IPS-20b (cell line): ENCODE data around the gene HIKESHI.

Experiments used
- H3K27ac ChIP-seq: one replicate; pipeline ENCODE4 v1.5.1; 2013; ENCODE audit warnings: low read length
- H3K27me3 ChIP-seq: 2 replicates; pipeline ENCODE4 v1.6.1; 2013; ENCODE audit warnings: mild to moderate bottlenecking, low read length, inconsistent platforms; ENCODE audit not compliant: insufficient read depth
- H3K36me3 ChIP-seq: 2 replicates; pipeline ENCODE4 v1.6.1; 2013; ENCODE audit warnings: low read depth, mild to moderate bottlenecking, inconsistent platforms, low read length, moderate library complexity; ENCODE audit not compliant: insufficient read depth
- H3K4me1 ChIP-seq: 2 replicates; pipeline ENCODE4 v1.6.1; 2013; ENCODE audit warnings: mild to moderate bottlenecking, control low read depth, inconsistent platforms, low read length, moderate library complexity; ENCODE audit not compliant: insufficient read depth
- H3K4me3 ChIP-seq: 2 replicates; pipeline ENCODE4 v1.5.1; 2013; ENCODE audit warnings: mild to moderate bottlenecking, low read length, inconsistent platforms
- H3K9ac ChIP-seq: 2 replicates; pipeline ENCODE4 v1.6.1; 2013; ENCODE audit warnings: low read depth, mild to moderate bottlenecking, inconsistent platforms, low read length, moderate library complexity
- H3K9me3 ChIP-seq: 2 replicates; pipeline ENCODE4 v1.6.1; 2013; ENCODE audit warnings: mild to moderate bottlenecking, low read depth, low read length, inconsistent platforms; ENCODE audit not compliant: insufficient read depth

Gene HIKESHI

GRCh38 chr11:86360775-86361395 is 58.8 kb downstream of the HIKESHI start:
- H3K9ac ChIP-seq = no peak overlapping the region
- H3K4me3 ChIP-seq = no peak overlapping the region
- peaks cover 12% of the 10 kb centered on the region for H3K9me3 ChIP-seq
- no peaks in the 10 kb centered on the region for H3K27me3 ChIP-seq
- H3K36me3 ChIP-seq = no peaks in the 10 kb centered on the region
- peaks cover 9% of the 10 kb centered on the region; the same call in 1 of the 2 replicates for H3K4me1 ChIP-seq
- H3K27ac ChIP-seq = no peak overlapping the region

GRCh38 chr11:86363424-86363823 is 61.4 kb downstream of the HIKESHI start:
- Histone ChIP-seq H3K9ac (no peak overlapping the region), H3K27ac (no peak overlapping the region), H3K36me3 (no peaks in the 10 kb centered on the region), H3K9me3 (peaks cover 12% of the 10 kb centered on the region), H3K4me3 (no peak overlapping the region), H3K4me1 (no peaks in the 10 kb centered on the region; the same call in 1 of the 2 replicates), H3K27me3 (no peaks in the 10 kb centered on the region)

- no peak overlapping the region for H3K9ac ChIP-seq
- H3K27me3 ChIP-seq = no peaks in the 10 kb centered on the region
- H3K27ac ChIP-seq = no peak overlapping the region
- no peaks in the 10 kb centered on the region for H3K36me3 ChIP-seq
- H3K4me3 ChIP-seq = no peak overlapping the region
- no peaks in the 10 kb centered on the region for H3K4me1 ChIP-seq
- H3K9me3 ChIP-seq = peaks cover 12% of the 10 kb centered on the region
Measured at GRCh38 chr11:86365546-86365945, 63.5 kb downstream of the HIKESHI start.

GRCh38 chr11:86369668-86370067 is 67.6 kb downstream of the HIKESHI start:
- Histone ChIP-seq H3K9ac (no peak overlapping the region), H3K9me3 (no peaks in the 10 kb centered on the region), H3K27ac (no peak overlapping the region), H3K4me3 (no peak overlapping the region), H3K36me3 (no peaks in the 10 kb centered on the region), H3K4me1 (no peaks in the 10 kb centered on the region), H3K27me3 (no peaks in the 10 kb centered on the region)

GRCh38 chr11:86370171-86370570 is 68.1 kb downstream of the HIKESHI start:
- H3K9ac ChIP-seq = no peak overlapping the region
- H3K27me3 ChIP-seq = no peaks in the 10 kb centered on the region
- H3K4me1 ChIP-seq = no peaks in the 10 kb centered on the region
- no peaks in the 10 kb centered on the region for H3K9me3 ChIP-seq
- H3K27ac ChIP-seq = no peak overlapping the region
- H3K36me3 ChIP-seq = no peaks in the 10 kb centered on the region
- no peak overlapping the region for H3K4me3 ChIP-seq

GRCh38 chr11:86370922-86371594 is 69.0 kb downstream of the HIKESHI start:
- no peak overlapping the region for H3K27ac ChIP-seq
- H3K4me3 ChIP-seq = no peak overlapping the region
- no peaks in the 10 kb centered on the region for H3K36me3 ChIP-seq

GRCh38 chr11:86372041-86372440 is 70.0 kb downstream of the HIKESHI start:
- H3K9me3 ChIP-seq = no peaks in the 10 kb centered on the region
- H3K4me3 ChIP-seq = no peak overlapping the region
- H3K4me1 ChIP-seq = no peaks in the 10 kb centered on the region
- H3K27ac ChIP-seq = no peak overlapping the region
- no peaks in the 10 kb centered on the region for H3K27me3 ChIP-seq
- no peak overlapping the region for H3K9ac ChIP-seq
- H3K36me3 ChIP-seq = no peaks in the 10 kb centered on the region

More at GRCh38 chr11:86370922-86371594, 69.0 kb downstream of the HIKESHI start:
- H3K27me3 ChIP-seq = no peaks in the 10 kb centered on the region
- no peaks in the 10 kb centered on the region for H3K4me1 ChIP-seq
- H3K9me3 ChIP-seq = no peaks in the 10 kb centered on the region
- H3K9ac ChIP-seq = no peak overlapping the region

- no peaks in the 10 kb centered on the region for H3K36me3 ChIP-seq
- H3K4me3 ChIP-seq = no peak overlapping the region
- no peaks in the 10 kb centered on the region for H3K27me3 ChIP-seq
- H3K9me3 ChIP-seq = no peaks in the 10 kb centered on the region
- H3K4me1 ChIP-seq = no peaks in the 10 kb centered on the region
- no peak overlapping the region for H3K27ac ChIP-seq
- H3K9ac ChIP-seq = no peak overlapping the region
Measured at GRCh38 chr11:86372586-86372985, 70.5 kb downstream of the HIKESHI start.

- no peaks in the 10 kb centered on the region for H3K36me3 ChIP-seq
- peak overlapping the region; percentile 65 for H3K4me3 ChIP-seq
- no peaks in the 10 kb centered on the region for H3K4me1 ChIP-seq
- H3K9me3 ChIP-seq = no peaks in the 10 kb centered on the region
- H3K9ac ChIP-seq = peak overlapping the region; percentile 51; the same call in 1 of the 2 replicates
- H3K27me3 ChIP-seq = no peaks in the 10 kb centered on the region
- H3K27ac ChIP-seq = no peak overlapping the region
Measured at GRCh38 chr11:86374069-86374468, 72.0 kb downstream of the HIKESHI start.

GRCh38 chr11:86374586-86374985 is 72.5 kb downstream of the HIKESHI start, which contains the start of gene CCDC81:
Gene CCDC81 (plus strand): TSS chr11:86374887. CDS start chr11:86375164, 277 bp downstream.
- Histone ChIP-seq H3K27ac (no peak within 1 kb of the TSS), H3K27me3 (no peaks in the 10 kb centered on the region), H3K9ac (peak within 1 kb of the TSS; percentile 51; the same call in 1 of the 2 replicates), H3K9me3 (no peaks in the 10 kb centered on the region), H3K4me3 (peak within 1 kb of the TSS; percentile 65), H3K36me3 (no peaks in the 10 kb centered on the region), H3K4me1 (no peaks in the 10 kb centered on the region)

GRCh38 chr11:86377972-86378371 is 75.9 kb downstream of the HIKESHI start:
- no peaks in the 10 kb centered on the region for H3K9me3 ChIP-seq
- H3K4me1 ChIP-seq = no peaks in the 10 kb centered on the region
- H3K4me3 ChIP-seq = no peak overlapping the region
- H3K9ac ChIP-seq = no peak overlapping the region
- no peaks in the 10 kb centered on the region for H3K36me3 ChIP-seq
- no peak overlapping the region for H3K27ac ChIP-seq
- H3K27me3 ChIP-seq = no peaks in the 10 kb centered on the region
